Measurements from ENCODE around the gene CCSER1. TPM values are rescaled to one million over a fixed set of nuclear protein-coding genes. Genes with fewer than 3 reads are reported as not detected.
"Not testable (repeated sequence)": the region's sequence is repeated elsewhere in the genome, so short reads cannot be mapped to it uniquely, and the experiment has no call there.

The CCSER1 gene
- total RNA-seq, 1 donor from 2014 or later = not detected

- H3K4me1 Mint-ChIP-seq (ENCODE audit: low read depth) = no peaks in the 10 kb centered on the region
- H3K4me3 Mint-ChIP-seq (ENCODE audit: unreplicated experiment) = no peak overlapping the region
- peaks cover 15% of the 10 kb centered on the region for H3K9me3 Mint-ChIP-seq (ENCODE audit: low read depth)
- TF ChIP-seq, protein P1, sequence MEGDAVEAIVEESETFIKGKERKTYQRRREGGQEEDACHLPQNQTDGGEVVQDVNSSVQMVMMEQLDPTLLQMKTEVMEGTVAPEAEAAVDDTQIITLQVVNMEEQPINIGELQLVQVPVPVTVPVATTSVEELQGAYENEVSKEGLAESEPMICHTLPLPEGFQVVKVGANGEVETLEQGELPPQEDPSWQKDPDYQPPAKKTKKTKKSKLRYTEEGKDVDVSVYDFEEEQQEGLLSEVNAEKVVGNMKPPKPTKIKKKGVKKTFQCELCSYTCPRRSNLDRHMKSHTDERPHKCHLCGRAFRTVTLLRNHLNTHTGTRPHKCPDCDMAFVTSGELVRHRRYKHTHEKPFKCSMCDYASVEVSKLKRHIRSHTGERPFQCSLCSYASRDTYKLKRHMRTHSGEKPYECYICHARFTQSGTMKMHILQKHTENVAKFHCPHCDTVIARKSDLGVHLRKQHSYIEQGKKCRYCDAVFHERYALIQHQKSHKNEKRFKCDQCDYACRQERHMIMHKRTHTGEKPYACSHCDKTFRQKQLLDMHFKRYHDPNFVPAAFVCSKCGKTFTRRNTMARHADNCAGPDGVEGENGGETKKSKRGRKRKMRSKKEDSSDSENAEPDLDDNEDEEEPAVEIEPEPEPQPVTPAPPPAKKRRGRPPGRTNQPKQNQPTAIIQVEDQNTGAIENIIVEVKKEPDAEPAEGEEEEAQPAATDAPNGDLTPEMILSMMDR (IDR thresholded peaks at IDR 0.05) = no peak
- no peaks in the 10 kb centered on the region for H3K27me3 Mint-ChIP-seq (ENCODE audit: low read depth)
- no peak overlapping the region for H3K27ac Mint-ChIP-seq (ENCODE audit: unreplicated experiment)
- no peak for DNase-seq (ENCODE audit: low spot score)
- H3K36me3 Mint-ChIP-seq (ENCODE audit: low read depth) = no peaks in the 10 kb centered on the region
These were observed 1309.4 kb downstream of the CCSER1 start for GRCh38 chr4:91436556-91436955.

DNA sequence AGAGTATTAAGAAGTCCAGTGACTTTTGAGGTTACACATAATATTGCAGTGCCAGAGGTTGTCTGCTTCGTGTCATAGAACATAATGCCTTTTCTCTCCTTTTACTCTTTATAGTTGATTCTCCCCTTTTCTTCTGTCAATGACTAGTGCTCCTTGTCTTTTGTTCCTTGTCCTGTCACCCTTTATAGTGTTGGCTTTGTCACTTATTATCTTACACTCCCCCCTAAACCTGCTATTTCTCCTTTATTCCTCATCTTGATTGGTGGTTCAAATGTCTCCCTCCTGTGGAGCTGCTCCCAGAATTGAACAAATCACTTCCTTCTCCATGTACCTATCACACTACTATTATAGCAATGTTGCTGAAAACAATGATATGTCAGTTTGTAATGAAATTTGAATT is 1320.0 kb downstream of the CCSER1 start:
- TF ChIP-seq, protein P1 (IDR thresholded peaks at IDR 0.05) = no peak
- Mint-ChIP-seq H3K9me3 (ENCODE audit: low read depth) (no peaks in the 10 kb centered on the region), H3K27me3 (ENCODE audit: low read depth) (no peaks in the 10 kb centered on the region), H3K4me3 (ENCODE audit: unreplicated experiment) (no peak overlapping the region), H3K4me1 (ENCODE audit: low read depth) (peaks cover 4% of the 10 kb centered on the region), H3K36me3 (ENCODE audit: low read depth) (no peaks in the 10 kb centered on the region), H3K27ac (ENCODE audit: unreplicated experiment) (no peak overlapping the region)
- DNase-seq (ENCODE audit: low spot score) = no peak

DNA sequence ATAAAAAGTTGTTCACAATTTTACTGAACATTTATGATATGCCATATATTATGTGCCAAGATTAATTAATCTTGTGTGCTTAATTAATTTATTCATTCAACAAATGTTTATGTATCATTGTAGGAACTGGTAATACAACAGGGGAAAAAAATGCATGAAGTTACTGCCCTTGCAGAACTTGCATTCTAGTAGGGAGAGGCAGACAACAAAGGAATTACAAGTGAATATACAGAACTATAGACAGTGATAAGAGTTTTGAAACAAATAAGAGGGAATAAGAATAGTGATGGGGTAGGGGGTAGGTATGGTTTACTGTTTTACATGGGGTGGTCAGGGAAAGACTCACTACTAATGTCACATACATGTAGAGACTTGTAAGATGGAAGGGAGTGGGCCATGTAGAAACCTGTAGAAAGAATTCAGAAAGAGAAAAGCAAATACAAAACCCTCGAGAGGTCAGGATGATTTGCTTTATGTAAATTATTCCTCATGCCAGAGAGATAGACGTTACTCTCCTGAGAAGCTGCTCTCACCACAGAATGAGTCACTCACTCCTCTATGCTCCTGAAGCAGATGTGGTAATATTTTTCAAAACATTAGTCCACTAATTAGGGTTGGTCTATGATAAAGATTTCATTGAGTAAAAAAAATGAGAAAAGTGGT is 1321.6 kb downstream of the CCSER1 start:
- peaks cover 4% of the 10 kb centered on the region for H3K4me1 Mint-ChIP-seq (ENCODE audit: low read depth)
- no peaks in the 10 kb centered on the region for H3K9me3 Mint-ChIP-seq (ENCODE audit: low read depth)
- TF ChIP-seq, protein P1 (IDR thresholded peaks at IDR 0.05) = no peak
- no peak overlapping the region for H3K27ac Mint-ChIP-seq (ENCODE audit: unreplicated experiment)
- H3K36me3 Mint-ChIP-seq (ENCODE audit: low read depth) = no peaks in the 10 kb centered on the region
- DNase-seq (ENCODE audit: low spot score) = no peak
- no peaks in the 10 kb centered on the region for H3K27me3 Mint-ChIP-seq (ENCODE audit: low read depth)
- H3K4me3 Mint-ChIP-seq (ENCODE audit: unreplicated experiment) = no peak overlapping the region

DNA sequence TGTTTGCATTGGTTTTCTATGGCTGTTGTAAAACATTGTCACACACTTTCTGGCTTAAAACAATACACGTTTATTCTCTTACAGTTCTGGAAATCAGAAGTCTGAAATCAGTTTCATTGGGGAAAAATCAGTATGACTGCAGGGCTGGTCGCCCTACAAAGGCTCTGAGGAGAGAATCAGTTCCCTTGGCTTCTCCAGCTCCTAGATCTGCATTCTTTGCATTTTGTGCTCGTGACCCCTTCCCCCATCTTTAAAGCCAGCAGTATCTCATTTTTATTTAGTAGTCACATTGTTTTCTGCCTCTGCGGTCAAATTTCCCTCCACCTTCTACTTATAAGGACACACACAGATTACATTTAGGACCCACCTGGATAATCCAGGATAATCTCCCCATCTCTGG is 1326.9 kb downstream of the CCSER1 start:
- Mint-ChIP-seq H3K27ac (ENCODE audit: unreplicated experiment) (no peak overlapping the region), H3K27me3 (ENCODE audit: low read depth) (no peaks in the 10 kb centered on the region), H3K4me1 (ENCODE audit: low read depth) (peaks cover under 1% of the 10 kb centered on the region), H3K36me3 (ENCODE audit: low read depth) (no peaks in the 10 kb centered on the region), H3K4me3 (ENCODE audit: unreplicated experiment) (no peak overlapping the region), H3K9me3 (ENCODE audit: low read depth) (peaks cover 6% of the 10 kb centered on the region)
- DNase-seq (ENCODE audit: low spot score) = no peak
- TF ChIP-seq, protein P1 (IDR thresholded peaks at IDR 0.05) = no peak

DNA sequence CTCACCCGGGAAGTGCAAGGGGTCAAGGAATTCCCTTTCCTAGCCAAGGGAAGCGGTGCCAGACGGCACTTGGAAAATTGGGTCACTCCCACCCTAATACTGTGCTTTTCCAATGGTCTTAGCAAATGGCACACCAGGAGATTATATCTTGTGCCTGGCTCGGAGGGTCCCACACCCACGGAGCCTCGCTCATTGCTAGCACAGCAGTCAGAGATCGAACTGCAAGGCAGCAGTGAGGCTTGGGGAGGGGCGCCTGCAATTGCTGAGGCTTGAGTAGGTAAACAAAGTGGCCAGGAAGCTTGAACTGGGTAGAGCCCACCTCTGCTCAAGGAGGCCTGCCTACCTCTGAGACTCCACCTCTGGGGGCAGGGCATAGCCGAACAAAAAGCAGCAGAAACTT is 1335.4 kb downstream of the CCSER1 start:
- not testable (repeated sequence) for H3K4me1 Mint-ChIP-seq (ENCODE audit: low read depth); H3K36me3 Mint-ChIP-seq (ENCODE audit: low read depth); H3K27me3 Mint-ChIP-seq (ENCODE audit: low read depth); H3K27ac Mint-ChIP-seq (ENCODE audit: unreplicated experiment); H3K4me3 Mint-ChIP-seq (ENCODE audit: unreplicated experiment); DNase-seq (ENCODE audit: low spot score)
- peaks cover 32% of the 10 kb centered on the region for H3K9me3 Mint-ChIP-seq (ENCODE audit: low read depth)

GRCh38 chr4:91470671-91471070 is 1343.5 kb downstream of the CCSER1 start:
- no peak overlapping the region for H3K4me3 Mint-ChIP-seq (ENCODE audit: unreplicated experiment)
- no peaks in the 10 kb centered on the region for H3K36me3 Mint-ChIP-seq (ENCODE audit: low read depth)
- DNase-seq (ENCODE audit: low spot score) = no peak
- H3K27me3 Mint-ChIP-seq (ENCODE audit: low read depth) = no peaks in the 10 kb centered on the region
- no peak overlapping the region for H3K27ac Mint-ChIP-seq (ENCODE audit: unreplicated experiment)
- TF ChIP-seq, protein P1 (IDR thresholded peaks at IDR 0.05) = no peak
- H3K4me1 Mint-ChIP-seq (ENCODE audit: low read depth) = no peaks in the 10 kb centered on the region
- H3K9me3 Mint-ChIP-seq (ENCODE audit: low read depth) = no peaks in the 10 kb centered on the region
